ENCODE data around the gene WDR31.

Gene WDR31

GRCh38 chr9:113309204-113309813 is 30.8 kb downstream of the WDR31 start:
- DNase-seq (ENCODE audit: low read depth): peak; percentile 32
- H3K4me3 ChIP-seq (ENCODE audit: low read depth, low read length): no peak overlapping the region
- TF ChIP-seq CTCF (IDR thresholded peaks at IDR 0.05; ENCODE audit: low read depth, low read length, missing control alignments): peak; percentile 81
- in situ Hi-C loops (cut with HindIII; ENCODE audit: low sequenced_read_pairs): no loop called here

- in situ Hi-C loops (cut with HindIII; ENCODE audit: low sequenced_read_pairs): no loop called here
- TF ChIP-seq CTCF (IDR thresholded peaks at IDR 0.05; ENCODE audit: low read depth, low read length, missing control alignments): no peak
- H3K4me3 ChIP-seq (ENCODE audit: low read depth, low read length): no peak overlapping the region
- no peak for DNase-seq (ENCODE audit: low read depth)
Measured at GRCh38 chr9:113307396-113307975, 32.6 kb downstream of the WDR31 start.

GRCh38 chr9:113306566-113306965 is 33.5 kb downstream of the WDR31 start:
- DNase-seq (ENCODE audit: low read depth): no peak
- TF ChIP-seq CTCF (IDR thresholded peaks at IDR 0.05; ENCODE audit: low read depth, low read length, missing control alignments): no peak
- in situ Hi-C loops (cut with HindIII; ENCODE audit: low sequenced_read_pairs): no loop called here
- H3K4me3 ChIP-seq (ENCODE audit: low read depth, low read length): no peak overlapping the region

- DNase-seq (ENCODE audit: low read depth): no peak
- TF ChIP-seq CTCF (IDR thresholded peaks at IDR 0.05; ENCODE audit: low read depth, low read length, missing control alignments): no peak
- in situ Hi-C loops (cut with HindIII; ENCODE audit: low sequenced_read_pairs): no loop called here
- H3K4me3 ChIP-seq (ENCODE audit: low read depth, low read length): no peak within 1 kb of the TSS
Measured at GRCh38 chr9:113302792-113303418, 37.2 kb downstream of the WDR31 start, which contains the start of gene RNF183. TSS of gene RNF183 (minus strand) at chr9:113303376. CDS start at chr9:113298184, 5,192 bp downstream.

GRCh38 chr9:113301548-113301947 is 38.5 kb downstream of the WDR31 start:
- no peak overlapping the region for H3K4me3 ChIP-seq (ENCODE audit: low read depth, low read length)
- in situ Hi-C loops (cut with HindIII; ENCODE audit: low sequenced_read_pairs): no loop called here
- no peak for TF ChIP-seq CTCF (IDR thresholded peaks at IDR 0.05; ENCODE audit: low read depth, low read length, missing control alignments)
- no peak for DNase-seq (ENCODE audit: low read depth)

- in situ Hi-C loops (cut with HindIII; ENCODE audit: low sequenced_read_pairs): loop anchor here (25.0 kb wide), 1 partner anchor 362 kb away; no protein-coding TSS in a partner anchor
- no peak for TF ChIP-seq CTCF (IDR thresholded peaks at IDR 0.05; ENCODE audit: low read depth, low read length, missing control alignments)
- no peak overlapping the region for H3K4me3 ChIP-seq (ENCODE audit: low read depth, low read length)
- DNase-seq (ENCODE audit: low read depth): no peak
Measured at GRCh38 chr9:113299800-113300292, 40.2 kb downstream of the WDR31 start.

All from astrocyte of the cerebellum (primary cell).